Neural progenitor cell (in vitro differentiated cells): ENCODE data around the gene FAM151A. TPM values are rescaled to one million over a fixed set of nuclear protein-coding genes. Genes with fewer than 3 reads are reported as not detected.

ENCODE experiments used
- DNase-seq: peaks from one replicate; pipeline ENCODE4 v3.0.0-alpha.2; 2016; ENCODE audit warnings: low spot score
- H2AFZ ChIP-seq: fragments of 200-600 bp; sonication (generic); replicated peaks from 2 replicates; pipeline ENCODE4 v1.6.1; 2016; ENCODE audit warnings: antibody characterized with exemption
- H3F3A ChIP-seq: fragments of 200-600 bp; sonication (generic); 2 replicates; pipeline ENCODE4 v1.6.1; 2016; ENCODE audit warnings: antibody characterized with exemption, low read depth
- H3K27ac ChIP-seq: fragments of 200-600 bp; sonication (generic); 2 replicates; pipeline ENCODE4 v1.5.1; 2016; ENCODE audit warnings: mild to moderate bottlenecking
- H3K27me3 ChIP-seq: fragments of 200-600 bp; sonication (generic); 2 replicates; pipeline ENCODE4 v1.6.1; 2016; ENCODE audit warnings: mild to moderate bottlenecking, moderate library complexity
- H3K36me3 ChIP-seq: fragments of 200-600 bp; sonication (generic); 2 replicates; pipeline ENCODE4 v1.5.1; 2016
- H3K4me1 ChIP-seq: fragments of 200-600 bp; sonication (generic); 2 replicates; pipeline ENCODE4 v1.6.1; 2016; ENCODE audit warnings: mixed run types
- H3K4me2 ChIP-seq: fragments of 200-600 bp; sonication (generic); 2 replicates; pipeline ENCODE4 v1.6.1; 2016
- H3K4me3 ChIP-seq: fragments of 200-600 bp; sonication (generic); 2 replicates; pipeline ENCODE4 v1.5.1; 2016
- H3K79me2 ChIP-seq: fragments of 200-600 bp; sonication (generic); 2 replicates; pipeline ENCODE4 v1.6.1; 2016; ENCODE audit warnings: low read depth
- H3K9ac ChIP-seq: fragments of 200-600 bp; sonication (generic); 2 replicates; pipeline ENCODE4 v1.6.1; 2016
- H3K9me3 ChIP-seq: fragments of 200-600 bp; sonication (generic); 2 replicates; pipeline ENCODE4 v1.5.1; 2016; ENCODE audit warnings: low read depth
- H4K20me1 ChIP-seq: fragments of 200-600 bp; sonication (generic); 2 replicates; pipeline ENCODE4 v1.6.1; 2016; ENCODE audit warnings: low read depth
- H3K27ac Mint-ChIP-seq: 3 replicates; pipeline ENCODE4 v1.8.0; 2021; ENCODE audit warnings: mixed read lengths
- H3K27me3 Mint-ChIP-seq: 2 replicates; pipeline ENCODE4 v1.8.0; 2022; ENCODE audit warnings: low read depth, mild to moderate bottlenecking, inconsistent platforms, moderate library complexity, mixed read lengths; ENCODE audit not compliant: insufficient read depth
- H3K36me3 Mint-ChIP-seq: 3 replicates; pipeline ENCODE4 v1.8.0; 2021; ENCODE audit warnings: mixed read lengths
- H3K4me1 Mint-ChIP-seq: 3 replicates; pipeline ENCODE4 v1.8.0; 2021; ENCODE audit warnings: mixed read lengths
- H3K4me3 Mint-ChIP-seq: 3 replicates; pipeline ENCODE4 v1.8.0; 2021; ENCODE audit warnings: mild to moderate bottlenecking, moderate library complexity, mixed read lengths
- H3K9me3 Mint-ChIP-seq: 3 replicates; pipeline ENCODE4 v1.8.0; 2020; ENCODE audit warnings: mixed read lengths
- CTCF ChIP-seq: fragments of 200-600 bp; sonication (generic); IDR thresholded peaks from 2 replicates; pipeline ENCODE4 v1.5.1; 2017; ENCODE audit warnings: antibody characterized with exemption, mild to moderate bottlenecking
- EZH2 ChIP-seq: fragments of 200-600 bp; sonication (generic); IDR thresholded peaks from 2 replicates; pipeline ENCODE4 v1.6.1; 2017; ENCODE audit warnings: antibody characterized with exemption, mild to moderate bottlenecking, moderate library complexity
- EZH2phosphoT487 ChIP-seq: fragments of 200-600 bp; sonication (generic); IDR thresholded peaks from 2 replicates; pipeline ENCODE4 v1.6.1; 2017; ENCODE audit warnings: antibody characterized with exemption
- total RNA-seq: library from RNA; depleted of rRNA; stranded (reverse); fragments of >200 nt; gene quantifications from 2 replicates; pipeline ENCODE4 v1.2.3, GENCODE V29; 2015; ENCODE audit warnings: low replicate concordance

The FAM151A gene
- total RNA-seq, 1 donor from 2014 or later, result not detected

- Mint-ChIP-seq H3K4me1 (peaks cover 12% of the 10 kb centered on the region), H3K27me3 (peaks cover 10% of the 10 kb centered on the region), H3K27ac (no peak overlapping the region), H3K9me3 (no peaks in the 10 kb centered on the region), H3K4me3 (no peak overlapping the region), H3K36me3 (no peaks in the 10 kb centered on the region)
- no peaks in the 10 kb centered on the region for H3K27me3 ChIP-seq
- H3F3A ChIP-seq, result no peaks in the 10 kb centered on the region
- H3K79me2 ChIP-seq, result no peaks in the 10 kb centered on the region
- no peaks in the 10 kb centered on the region for H3K9me3 ChIP-seq
- H2AFZ ChIP-seq, result no peak overlapping the region
- TF ChIP-seq EZH2phosphoT487 (no peak), CTCF (no peak), EZH2 (no peak)
- DNase-seq, result no peak
- no peak overlapping the region for H3K4me2 ChIP-seq
- no peaks in the 10 kb centered on the region for H4K20me1 ChIP-seq
- H3K36me3 ChIP-seq, result no peaks in the 10 kb centered on the region
- H3K4me3 ChIP-seq, result no peak overlapping the region
- no peak overlapping the region for H3K27ac ChIP-seq
- no peaks in the 10 kb centered on the region for H3K4me1 ChIP-seq
- no peak overlapping the region for H3K9ac ChIP-seq
Measured at GRCh38 chr1:54627196-54627595, 3.9 kb upstream of the FAM151A start.

- Histone ChIP-seq H3F3A (no peaks in the 10 kb centered on the region), H3K79me2 (no peaks in the 10 kb centered on the region), H3K4me1 (peaks cover 4% of the 10 kb centered on the region), H3K27me3 (no peaks in the 10 kb centered on the region), H4K20me1 (no peaks in the 10 kb centered on the region), H3K9ac (no peak overlapping the region), H3K27ac (no peak overlapping the region), H3K4me2 (no peak overlapping the region), H3K9me3 (no peaks in the 10 kb centered on the region), H3K4me3 (no peak overlapping the region), H3K36me3 (no peaks in the 10 kb centered on the region), H2AFZ (no peak overlapping the region)
- Mint-ChIP-seq H3K4me3 (no peak overlapping the region), H3K4me1 (peaks cover 6% of the 10 kb centered on the region), H3K9me3 (no peaks in the 10 kb centered on the region), H3K27ac (no peak overlapping the region), H3K27me3 (peaks cover 6% of the 10 kb centered on the region), H3K36me3 (no peaks in the 10 kb centered on the region)
- DNase-seq, result no peak
- TF ChIP-seq CTCF, result no peak
- no peak for TF ChIP-seq EZH2
- TF ChIP-seq EZH2phosphoT487, result no peak
Measured at GRCh38 chr1:54624466-54625464, 1.4 kb upstream of the FAM151A start.

DNA sequence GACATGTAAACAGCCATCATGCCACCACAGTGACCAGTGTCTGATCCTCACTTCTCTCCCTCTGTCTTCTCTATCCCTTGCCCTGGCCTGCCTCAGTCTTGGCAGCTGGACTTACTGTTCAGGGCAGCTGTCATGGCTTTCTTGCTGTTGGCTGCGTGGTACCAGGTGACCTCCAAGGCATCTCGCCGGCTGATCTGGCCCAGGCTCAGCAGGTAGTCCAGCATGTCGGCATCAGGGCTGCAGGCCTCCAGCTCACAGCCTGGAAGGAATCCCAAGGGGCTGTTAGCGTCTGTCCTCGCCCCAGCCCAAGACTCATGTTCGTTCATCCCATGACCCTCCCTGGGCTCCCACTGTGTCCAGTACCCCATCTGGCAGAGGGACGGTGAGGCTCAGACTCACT, 3.6 kb downstream of the FAM151A start:
- Histone ChIP-seq H3K4me1 (peaks cover 5% of the 10 kb centered on the region), H3K27me3 (no peaks in the 10 kb centered on the region), H3K27ac (no peak overlapping the region), H3K79me2 (no peaks in the 10 kb centered on the region), H3K9me3 (no peaks in the 10 kb centered on the region), H4K20me1 (no peaks in the 10 kb centered on the region), H3K36me3 (no peaks in the 10 kb centered on the region), H3F3A (no peaks in the 10 kb centered on the region), H3K4me3 (no peak overlapping the region), H3K4me2 (no peak overlapping the region), H2AFZ (peak overlapping the region; percentile 42), H3K9ac (no peak overlapping the region)
- no peak overlapping the region for H3K4me3 Mint-ChIP-seq
- H3K27ac Mint-ChIP-seq, result no peak overlapping the region
- H3K36me3 Mint-ChIP-seq, result no peaks in the 10 kb centered on the region
- peak; percentile 26 for DNase-seq
- peaks cover 23% of the 10 kb centered on the region for H3K4me1 Mint-ChIP-seq
- TF ChIP-seq EZH2 (no peak), CTCF (no peak), EZH2phosphoT487 (no peak)
- H3K9me3 Mint-ChIP-seq, result no peaks in the 10 kb centered on the region
- peaks cover 6% of the 10 kb centered on the region for H3K27me3 Mint-ChIP-seq
